Ovary (tissue), 3 donors: ENCODE measurements around the gene ARIH2.

Experiments used
- CTCF ChIP-seq, 3 donors: fragments of 450-650 bp in 2 of 3; fragments of 200-600 bp in 1 of 3; IDR thresholded peaks; one replicate each; pipeline versions ENCODE4 v1.5.1 to v1.8.0; 2016 to 2022; ENCODE audit warnings: antibody characterized with exemption in 3 of 3, mild to moderate bottlenecking in 1 of 3
- EP300 ChIP-seq: sonication (generic); formaldehyde crosslinking; IDR thresholded peaks from one replicate; pipeline ENCODE4 v1.6.1; 2017; ENCODE audit warnings: antibody characterized with exemption
- donor health status: DM: no; HTN: no; CAD: no.

GRCh38 chr3:48990636-48991469 lies 72.2 kb downstream of the ARIH2 start:
- no peak for TF ChIP-seq EP300
- TF ChIP-seq CTCF (IDR thresholded peaks at IDR 0.05) = no peak
